CD1c-positive myeloid dendritic cell (primary cell): ENCODE data around the gene PHEX.

Experiments used
- DNase-seq: peaks from one replicate; pipeline ENCODE4 v3.0.0-alpha.2; 2016; ENCODE audit errors: extremely low spot score

Gene PHEX

DNA sequence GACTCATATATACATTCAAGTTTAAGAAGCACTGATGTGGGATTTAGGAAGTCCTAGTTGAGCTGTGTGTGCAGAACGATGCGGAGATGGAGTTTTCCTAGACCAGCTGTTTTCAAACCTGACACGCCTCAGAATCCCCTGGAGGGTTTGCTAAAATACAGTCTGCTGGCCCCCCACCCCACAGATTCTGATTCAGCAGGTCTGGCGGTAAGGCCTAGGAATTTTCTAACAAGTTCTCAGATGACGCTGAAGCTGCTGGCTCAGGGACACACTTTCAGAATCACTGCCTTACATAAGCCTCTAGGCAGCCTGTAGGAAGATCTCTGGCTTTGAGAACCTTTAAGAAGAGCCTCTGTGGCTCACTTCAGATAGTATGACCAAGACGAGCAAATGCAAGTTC, 73.1 kb downstream of the PHEX start:
- no peak for DNase-seq

- DNase-seq = no peak
Observed at GRCh38 chrX:22105971-22106370, 73.8 kb downstream of the PHEX start.

DNA sequence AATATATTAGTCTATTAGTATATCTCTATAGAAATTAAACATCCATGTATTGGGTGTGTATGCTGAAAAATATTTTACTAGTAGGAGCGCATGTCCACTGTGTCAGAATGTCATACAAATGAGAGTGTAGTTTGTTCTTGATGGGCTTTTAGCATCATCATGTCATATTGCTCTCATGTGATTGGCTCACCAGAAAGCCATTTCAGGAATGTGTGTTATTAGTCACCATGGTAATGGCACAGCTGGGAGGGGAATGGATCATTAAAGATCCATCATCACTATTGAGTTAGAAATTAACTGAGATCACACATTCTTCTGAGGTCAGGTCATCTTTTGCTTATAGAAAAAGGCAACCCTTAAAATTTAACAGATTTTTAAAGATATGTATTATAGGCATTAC, 77.3 kb downstream of the PHEX start:
- no peak for DNase-seq

DNA sequence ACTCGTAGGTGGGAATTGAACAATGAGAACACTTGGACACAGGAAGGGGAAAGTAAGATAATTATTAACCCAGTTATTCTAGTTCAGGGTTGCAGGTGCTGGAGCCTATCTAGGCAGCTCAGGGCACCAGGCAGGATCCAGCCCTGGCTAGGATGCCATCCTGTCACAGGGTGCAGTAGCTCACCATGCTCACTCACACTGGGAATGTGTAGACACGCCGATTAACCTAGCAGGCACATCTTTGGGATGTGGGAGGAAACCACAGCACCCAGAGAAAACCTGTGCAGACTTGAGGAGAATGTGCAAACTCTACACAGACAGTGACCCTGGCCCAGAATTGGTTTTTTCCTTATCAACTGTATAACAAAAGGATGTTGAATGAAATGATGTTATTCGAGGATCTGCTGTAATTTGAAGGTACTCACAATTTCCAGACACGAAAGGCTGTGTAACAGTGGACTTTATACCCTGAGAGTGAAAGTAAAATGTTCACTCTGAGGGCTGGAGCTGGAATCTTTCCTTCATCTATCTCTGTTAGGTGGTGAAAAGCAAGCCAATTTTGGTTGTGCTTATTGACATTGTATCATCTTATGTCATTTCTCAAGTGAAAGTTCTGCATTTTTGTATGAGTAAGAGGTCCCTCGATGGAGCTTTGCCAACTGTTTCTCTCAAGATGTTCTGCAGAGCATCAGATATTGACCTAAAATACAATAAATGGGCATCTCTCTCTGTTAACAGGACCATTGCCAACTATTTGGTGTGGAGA, 78.8 kb downstream of the PHEX start:
- no peak for DNase-seq

- no peak for DNase-seq
Observed at GRCh38 chrX:22116605-22117546, 84.8 kb downstream of the PHEX start.

GRCh38 chrX:22117633-22118032, 85.5 kb downstream of the PHEX start:
- DNase-seq = no peak

DNA sequence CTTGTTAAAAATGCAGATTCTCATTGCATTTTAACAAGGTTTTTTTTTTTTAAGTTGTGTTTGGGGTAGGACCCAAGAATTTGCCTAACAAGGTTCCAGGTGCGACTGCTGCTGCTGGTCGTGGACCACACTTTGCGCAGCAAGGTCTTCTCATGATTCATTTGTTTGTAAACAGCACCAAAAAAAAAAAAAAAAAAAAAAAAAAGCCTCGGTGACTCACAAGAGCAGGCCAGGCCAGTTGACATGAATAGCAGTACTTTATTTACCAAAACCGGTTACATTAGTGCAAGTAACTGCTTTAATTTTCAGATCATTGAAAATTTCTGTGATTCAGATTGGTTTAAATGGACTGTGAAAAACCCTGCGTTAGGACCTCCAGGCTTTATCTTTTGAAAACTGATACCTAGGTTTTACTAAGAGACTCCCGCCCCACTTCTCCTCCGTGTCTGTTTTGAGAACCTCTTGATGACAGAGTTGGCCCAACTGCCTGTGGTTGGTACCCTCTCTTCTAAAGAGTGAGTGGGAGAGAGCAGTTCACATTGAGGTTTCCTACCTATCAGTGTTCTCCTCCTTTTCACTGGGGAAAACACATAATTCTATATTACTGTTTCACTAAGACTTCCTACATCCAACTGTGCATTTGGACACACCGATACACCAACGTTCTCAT, 86.2 kb downstream of the PHEX start:
- DNase-seq = no peak

DNA sequence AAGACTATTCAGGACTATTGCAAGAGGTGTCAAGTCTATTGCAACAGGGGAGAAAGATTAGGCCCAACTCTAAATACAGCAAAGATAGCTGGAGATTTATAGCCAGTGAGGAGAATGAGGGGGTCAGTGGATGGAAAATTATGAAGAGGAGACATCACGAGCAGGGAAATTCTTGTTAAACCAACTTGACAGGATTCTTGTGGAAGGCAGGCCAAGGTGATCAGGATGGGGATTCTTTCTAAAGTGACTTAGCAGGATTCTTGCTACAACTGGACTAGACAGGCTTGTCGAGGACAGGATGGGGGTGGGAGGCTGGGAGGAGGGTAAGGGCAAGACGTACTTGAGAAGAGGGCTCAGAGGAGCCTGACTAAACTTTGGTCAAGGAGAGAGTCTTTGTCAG, 89.0 kb downstream of the PHEX start:
- no peak for DNase-seq

GRCh38 chrX:22122510-22122909, 90.4 kb downstream of the PHEX start:
- no peak for DNase-seq

DNA sequence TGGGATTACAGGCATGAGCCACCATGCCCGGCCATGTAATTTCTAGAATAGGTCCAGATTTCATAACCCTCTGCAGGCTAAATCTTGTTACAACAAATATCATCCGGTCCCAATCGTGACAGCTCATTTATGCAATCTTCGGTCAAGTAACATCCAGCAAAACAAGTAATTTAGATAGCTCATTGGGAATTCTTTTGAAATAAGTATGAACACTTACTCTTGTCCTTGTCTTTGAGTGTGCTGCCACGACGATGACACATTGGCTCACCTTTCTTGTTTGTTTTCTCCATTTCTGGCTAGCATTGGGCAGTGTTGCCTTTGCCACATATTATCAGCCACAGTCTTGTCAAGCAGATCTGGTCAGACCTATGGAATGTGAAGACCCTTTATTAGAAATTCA, 92.0 kb downstream of the PHEX start:
- DNase-seq = no peak

GRCh38 chrX:22125481-22125880, 93.4 kb downstream of the PHEX start:
- no peak for DNase-seq

DNA sequence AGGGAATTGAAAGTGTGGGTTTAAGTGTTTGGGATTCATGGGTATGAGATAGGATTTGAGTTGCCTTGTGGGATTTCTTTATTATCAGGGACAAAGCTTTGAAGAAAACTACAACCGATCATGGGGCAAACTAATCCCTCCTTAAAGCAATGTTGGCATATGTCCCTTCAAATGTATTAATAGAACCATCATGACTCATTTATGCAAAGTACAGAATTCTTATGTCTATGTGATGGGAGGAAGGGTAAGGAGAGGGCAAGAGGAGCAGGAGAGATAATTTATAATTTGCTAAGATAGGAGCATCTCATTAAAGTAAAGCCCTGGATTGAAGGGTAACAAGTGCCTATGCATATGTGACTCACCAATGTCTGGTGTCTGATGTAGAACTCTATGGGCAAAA, 94.2 kb downstream of the PHEX start:
- DNase-seq = no peak

- no peak for DNase-seq
Observed at GRCh38 chrX:22128961-22129360, 96.8 kb downstream of the PHEX start.

DNA sequence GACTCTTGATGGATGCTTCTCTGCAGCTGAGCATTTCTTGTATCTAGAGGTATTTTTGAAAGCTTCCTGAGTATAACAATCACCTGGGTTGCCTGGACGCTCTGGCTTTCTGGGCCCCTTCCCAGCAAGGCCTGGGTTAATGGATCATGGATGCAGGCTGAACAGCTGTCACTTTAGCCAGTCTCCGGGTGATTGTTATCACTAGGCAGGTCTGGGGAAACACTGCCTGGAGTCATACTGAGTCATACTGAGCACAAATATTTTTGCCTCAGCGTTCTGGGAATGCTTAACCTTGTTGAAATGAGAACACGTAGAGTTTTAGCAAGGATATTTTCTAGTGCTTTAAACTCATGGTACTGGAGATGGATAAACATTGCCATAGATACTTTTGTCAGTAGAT, 102.6 kb downstream of the PHEX start:
- no peak for DNase-seq

DNA sequence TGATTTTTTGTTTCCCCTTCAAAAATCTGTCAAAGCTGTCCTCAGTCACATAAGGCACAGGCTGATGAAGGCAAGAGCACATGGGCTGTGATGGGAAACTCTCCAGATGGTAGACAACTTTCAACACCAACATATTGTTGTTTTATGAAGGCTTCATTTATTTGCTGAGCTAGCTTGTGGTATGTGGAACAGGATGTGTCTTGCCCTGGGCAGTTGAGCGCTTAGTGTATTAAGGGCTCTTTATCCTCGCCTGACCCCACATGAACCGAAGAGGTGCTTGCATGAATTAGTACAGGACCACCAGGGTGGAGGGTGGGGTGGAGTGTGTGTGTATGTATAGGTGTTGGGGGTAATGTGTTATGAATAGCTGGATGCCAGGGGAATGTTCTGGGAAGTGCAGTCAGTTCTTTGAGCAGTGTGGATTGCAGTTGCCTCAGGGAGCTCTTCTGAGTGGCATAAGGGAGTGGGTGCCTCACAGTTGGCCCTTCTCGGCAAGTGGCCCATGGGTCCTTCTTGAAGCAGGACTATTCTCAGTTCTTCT, 103.1 kb downstream of the PHEX start:
- DNase-seq = no peak

DNA sequence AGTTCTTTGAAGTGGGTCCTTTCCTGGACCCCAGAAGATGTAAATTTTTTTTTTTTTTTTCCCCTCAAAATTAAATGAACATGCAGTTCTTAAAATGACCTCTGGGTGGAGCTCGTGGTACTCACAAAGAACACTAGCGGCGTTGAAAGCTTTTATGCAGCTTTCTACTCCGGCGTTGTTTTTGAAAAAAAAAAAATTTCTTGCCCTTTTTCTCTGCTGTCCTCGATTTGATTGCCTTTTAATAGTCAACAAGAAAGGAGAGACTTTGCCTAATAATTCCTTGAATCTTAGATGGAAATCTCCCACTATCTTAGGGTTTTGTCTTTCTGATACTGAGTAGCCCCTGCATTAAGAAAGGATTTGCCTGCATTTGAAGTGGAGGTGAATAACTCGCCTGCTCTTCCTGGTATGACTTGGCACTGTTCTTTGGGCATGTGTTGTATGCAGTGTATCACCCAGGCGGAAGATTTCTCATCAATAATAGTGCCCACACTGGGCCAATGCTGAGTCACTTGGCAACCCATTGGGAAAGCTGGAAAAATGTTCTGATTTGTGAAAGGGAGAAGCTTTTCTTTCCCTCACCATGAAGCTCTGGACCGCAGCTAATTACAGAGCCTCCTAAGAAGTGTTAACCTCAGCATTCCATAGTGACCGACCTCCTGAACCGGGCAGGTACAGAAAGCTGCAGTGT, 104.0 kb downstream of the PHEX start:
- DNase-seq = peak; percentile 43

- no peak for DNase-seq
Observed at GRCh38 chrX:22136711-22137110, 104.6 kb downstream of the PHEX start.

DNA sequence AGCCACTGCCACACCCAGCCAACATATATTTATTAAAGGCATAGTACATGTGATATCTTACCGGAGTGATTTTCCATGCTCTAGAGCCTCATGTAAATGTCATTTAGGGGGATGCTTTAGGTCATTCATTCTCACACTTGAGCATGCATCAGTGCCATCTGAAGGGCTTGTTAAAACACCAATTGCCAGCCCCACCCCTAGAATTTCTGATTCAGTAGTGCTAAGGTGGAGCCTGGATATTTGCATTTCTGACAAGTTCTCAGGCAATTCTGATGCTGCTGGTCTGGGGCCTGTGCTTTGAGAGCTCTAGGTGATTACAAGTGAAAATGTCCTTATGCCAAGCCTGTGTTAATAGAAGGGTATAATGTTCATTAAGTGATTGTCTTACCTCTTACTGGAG, 107.7 kb downstream of the PHEX start:
- no peak for DNase-seq

DNA sequence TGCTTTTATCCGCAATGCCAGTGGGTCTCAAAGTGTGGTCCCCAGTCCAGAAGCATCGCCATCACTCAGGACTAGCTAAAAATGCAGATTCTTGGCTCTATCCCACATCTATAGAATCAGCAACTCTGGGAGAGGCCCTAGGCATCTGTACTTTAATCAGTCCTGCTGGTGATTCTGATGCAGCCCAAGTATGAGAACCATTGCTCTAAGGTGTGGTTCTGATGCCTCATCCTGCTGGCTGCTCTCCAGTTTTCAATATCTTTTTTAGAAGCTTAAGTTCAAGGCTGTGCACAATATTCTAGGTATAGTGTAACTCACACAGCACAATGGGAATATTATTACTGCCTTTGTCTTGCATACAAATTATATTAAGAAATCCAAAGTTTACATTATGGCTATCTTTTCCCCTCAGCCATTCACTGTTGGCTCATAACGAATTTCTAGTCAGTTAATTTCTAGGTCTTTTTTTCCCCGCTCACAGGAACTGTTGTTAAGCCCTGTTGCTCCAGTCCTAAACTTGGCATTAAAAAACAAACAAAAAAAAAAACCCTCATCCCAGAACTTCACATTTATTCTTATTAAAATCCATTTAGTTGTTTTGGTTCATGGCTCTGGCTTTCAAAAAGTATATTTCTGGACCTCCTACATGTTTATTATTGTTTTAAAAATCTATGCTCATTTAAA, 109.1 kb downstream of the PHEX start:
- DNase-seq = no peak

GRCh38 chrX:22147214-22147613, 115.1 kb downstream of the PHEX start:
- DNase-seq = no peak

- no peak for DNase-seq
Observed at GRCh38 chrX:22147942-22148341, 115.8 kb downstream of the PHEX start.
